ENCODE measurements around the gene PLA2G4E.

The PLA2G4E gene

DNA sequence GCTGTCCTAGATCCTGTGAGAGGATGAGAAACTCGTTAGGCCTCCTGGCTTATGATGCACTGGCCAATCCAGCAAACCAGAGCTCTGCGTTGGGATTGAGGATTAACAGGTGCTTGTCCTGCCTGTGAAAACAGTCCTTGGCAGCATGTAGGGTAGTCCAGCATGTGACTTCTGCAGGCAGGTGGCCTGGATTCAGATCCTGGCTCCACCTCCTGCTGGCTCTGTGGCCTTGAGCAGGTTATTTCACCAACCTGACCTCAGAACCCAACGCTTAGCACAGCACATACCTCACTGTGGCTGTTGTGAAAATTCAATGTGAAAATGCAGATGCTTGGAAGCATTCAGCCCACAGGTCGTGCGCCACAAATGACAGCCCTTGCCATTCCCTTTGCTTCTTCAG lies 40.0 kb upstream of the PLA2G4E start (continued):
- TF ChIP-seq RARB (CRISPR knock-in tag; IDR thresholded peaks at IDR 0.05) (no peak), ZNF8 (CRISPR knock-in tag; IDR thresholded peaks at IDR 0.05) (no peak), OSR1 (CRISPR knock-in tag; IDR thresholded peaks at IDR 0.05) (no peak), ZFP30 (CRISPR knock-in tag; IDR thresholded peaks at IDR 0.05) (no peak), PPARA (CRISPR knock-in tag; IDR thresholded peaks at IDR 0.05; ENCODE audit: borderline replicate concordance) (no peak), CSDC2 (CRISPR knock-in tag; IDR thresholded peaks at IDR 0.05) (no peak), ISL1 (CRISPR knock-in tag; IDR thresholded peaks at IDR 0.05) (no peak), BACH2 (CRISPR knock-in tag; IDR thresholded peaks at IDR 0.05; ENCODE audit: borderline replicate concordance) (no peak), SNAI2 (CRISPR knock-in tag; IDR thresholded peaks at IDR 0.05) (no peak)
- TF ChIP-seq, protein P1, sequence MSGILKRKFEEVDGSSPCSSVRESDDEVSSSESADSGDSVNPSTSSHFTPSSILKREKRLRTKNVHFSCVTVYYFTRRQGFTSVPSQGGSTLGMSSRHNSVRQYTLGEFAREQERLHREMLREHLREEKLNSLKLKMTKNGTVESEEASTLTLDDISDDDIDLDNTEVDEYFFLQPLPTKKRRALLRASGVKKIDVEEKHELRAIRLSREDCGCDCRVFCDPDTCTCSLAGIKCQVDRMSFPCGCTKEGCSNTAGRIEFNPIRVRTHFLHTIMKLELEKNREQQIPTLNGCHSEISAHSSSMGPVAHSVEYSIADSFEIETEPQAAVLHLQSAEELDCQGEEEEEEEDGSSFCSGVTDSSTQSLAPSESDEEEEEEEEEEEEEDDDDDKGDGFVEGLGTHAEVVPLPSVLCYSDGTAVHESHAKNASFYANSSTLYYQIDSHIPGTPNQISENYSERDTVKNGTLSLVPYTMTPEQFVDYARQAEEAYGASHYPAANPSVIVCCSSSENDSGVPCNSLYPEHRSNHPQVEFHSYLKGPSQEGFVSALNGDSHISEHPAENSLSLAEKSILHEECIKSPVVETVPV (CRISPR knock-in tag; IDR thresholded peaks at IDR 0.05), result no peak
- TF ChIP-seq, protein P2, sequence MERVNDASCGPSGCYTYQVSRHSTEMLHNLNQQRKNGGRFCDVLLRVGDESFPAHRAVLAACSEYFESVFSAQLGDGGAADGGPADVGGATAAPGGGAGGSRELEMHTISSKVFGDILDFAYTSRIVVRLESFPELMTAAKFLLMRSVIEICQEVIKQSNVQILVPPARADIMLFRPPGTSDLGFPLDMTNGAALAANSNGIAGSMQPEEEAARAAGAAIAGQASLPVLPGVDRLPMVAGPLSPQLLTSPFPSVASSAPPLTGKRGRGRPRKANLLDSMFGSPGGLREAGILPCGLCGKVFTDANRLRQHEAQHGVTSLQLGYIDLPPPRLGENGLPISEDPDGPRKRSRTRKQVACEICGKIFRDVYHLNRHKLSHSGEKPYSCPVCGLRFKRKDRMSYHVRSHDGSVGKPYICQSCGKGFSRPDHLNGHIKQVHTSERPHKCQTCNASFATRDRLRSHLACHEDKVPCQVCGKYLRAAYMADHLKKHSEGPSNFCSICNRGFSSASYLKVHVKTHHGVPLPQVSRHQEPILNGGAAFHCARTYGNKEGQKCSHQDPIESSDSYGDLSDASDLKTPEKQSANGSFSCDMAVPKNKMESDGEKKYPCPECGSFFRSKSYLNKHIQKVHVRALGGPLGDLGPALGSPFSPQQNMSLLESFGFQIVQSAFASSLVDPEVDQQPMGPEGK (CRISPR knock-in tag; IDR thresholded peaks at IDR 0.05; ENCODE audit: borderline replicate concordance), result no peak

DNA sequence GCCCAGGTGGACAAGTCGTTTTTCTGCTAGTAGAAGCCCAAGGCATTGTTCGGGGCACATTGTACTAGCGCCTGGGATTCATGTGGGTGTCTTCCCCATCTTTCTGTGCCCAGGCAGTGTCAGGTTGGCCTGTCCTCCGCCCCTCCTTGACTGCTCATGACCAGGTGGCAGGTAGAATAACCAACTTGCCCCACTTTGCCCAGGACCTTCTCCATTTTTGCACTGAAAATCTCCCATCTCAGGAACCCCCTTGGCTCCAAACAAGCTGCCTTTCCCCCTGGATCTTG lies 39.6 kb upstream of the PLA2G4E start:
- TF ChIP-seq RARB (CRISPR knock-in tag; IDR thresholded peaks at IDR 0.05), result no peak
- TF ChIP-seq ESRRG (CRISPR knock-in tag; IDR thresholded peaks at IDR 0.05), result no peak
- TF ChIP-seq TCF4 (CRISPR knock-in tag; IDR thresholded peaks at IDR 0.05; ENCODE audit: borderline replicate concordance), result no peak
- TF ChIP-seq GLIS3 (CRISPR knock-in tag; IDR thresholded peaks at IDR 0.05), result no peak
- TF ChIP-seq, protein P1 (CRISPR knock-in tag; IDR thresholded peaks at IDR 0.05), result no peak
- TF ChIP-seq, protein P3, sequence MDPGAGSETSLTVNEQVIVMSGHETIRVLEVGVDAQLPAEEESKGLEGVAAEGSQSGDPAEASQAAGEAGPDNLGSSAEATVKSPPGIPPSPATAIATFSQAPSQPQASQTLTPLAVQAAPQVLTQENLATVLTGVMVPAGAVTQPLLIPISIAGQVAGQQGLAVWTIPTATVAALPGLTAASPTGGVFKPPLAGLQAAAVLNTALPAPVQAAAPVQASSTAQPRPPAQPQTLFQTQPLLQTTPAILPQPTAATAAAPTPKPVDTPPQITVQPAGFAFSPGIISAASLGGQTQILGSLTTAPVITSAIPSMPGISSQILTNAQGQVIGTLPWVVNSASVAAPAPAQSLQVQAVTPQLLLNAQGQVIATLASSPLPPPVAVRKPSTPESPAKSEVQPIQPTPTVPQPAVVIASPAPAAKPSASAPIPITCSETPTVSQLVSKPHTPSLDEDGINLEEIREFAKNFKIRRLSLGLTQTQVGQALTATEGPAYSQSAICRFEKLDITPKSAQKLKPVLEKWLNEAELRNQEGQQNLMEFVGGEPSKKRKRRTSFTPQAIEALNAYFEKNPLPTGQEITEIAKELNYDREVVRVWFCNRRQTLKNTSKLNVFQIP (CRISPR knock-in tag; IDR thresholded peaks at IDR 0.05; ENCODE audit: borderline replicate concordance, low read depth), result no peak
- no peak for TF ChIP-seq OSR1 (CRISPR knock-in tag; IDR thresholded peaks at IDR 0.05)
- no peak for TF ChIP-seq ZNF8 (CRISPR knock-in tag; IDR thresholded peaks at IDR 0.05)
- TF ChIP-seq ZNF565 (CRISPR knock-in tag; conservative IDR thresholded peaks at IDR 0.05; ENCODE audit: low read depth), result no peak
- no peak for TF ChIP-seq ARNTL (CRISPR knock-in tag; IDR thresholded peaks at IDR 0.05; ENCODE audit: borderline replicate concordance, low read depth)
- TF ChIP-seq ISL1 (CRISPR knock-in tag; IDR thresholded peaks at IDR 0.05), result no peak
- TF ChIP-seq SNAI2 (CRISPR knock-in tag; IDR thresholded peaks at IDR 0.05), result no peak
- TF ChIP-seq BACH2 (CRISPR knock-in tag; IDR thresholded peaks at IDR 0.05; ENCODE audit: borderline replicate concordance), result no peak
- TF ChIP-seq, protein P4, sequence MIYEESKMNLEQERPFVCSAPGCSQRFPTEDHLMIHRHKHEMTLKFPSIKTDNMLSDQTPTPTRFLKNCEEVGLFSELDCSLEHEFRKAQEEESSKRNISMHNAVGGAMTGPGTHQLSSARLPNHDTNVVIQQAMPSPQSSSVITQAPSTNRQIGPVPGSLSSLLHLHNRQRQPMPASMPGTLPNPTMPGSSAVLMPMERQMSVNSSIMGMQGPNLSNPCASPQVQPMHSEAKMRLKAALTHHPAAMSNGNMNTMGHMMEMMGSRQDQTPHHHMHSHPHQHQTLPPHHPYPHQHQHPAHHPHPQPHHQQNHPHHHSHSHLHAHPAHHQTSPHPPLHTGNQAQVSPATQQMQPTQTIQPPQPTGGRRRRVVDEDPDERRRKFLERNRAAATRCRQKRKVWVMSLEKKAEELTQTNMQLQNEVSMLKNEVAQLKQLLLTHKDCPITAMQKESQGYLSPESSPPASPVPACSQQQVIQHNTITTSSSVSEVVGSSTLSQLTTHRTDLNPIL (CRISPR knock-in tag; IDR thresholded peaks at IDR 0.05; ENCODE audit: low read depth), result no peak
- no peak for ATAC-seq

DNA sequence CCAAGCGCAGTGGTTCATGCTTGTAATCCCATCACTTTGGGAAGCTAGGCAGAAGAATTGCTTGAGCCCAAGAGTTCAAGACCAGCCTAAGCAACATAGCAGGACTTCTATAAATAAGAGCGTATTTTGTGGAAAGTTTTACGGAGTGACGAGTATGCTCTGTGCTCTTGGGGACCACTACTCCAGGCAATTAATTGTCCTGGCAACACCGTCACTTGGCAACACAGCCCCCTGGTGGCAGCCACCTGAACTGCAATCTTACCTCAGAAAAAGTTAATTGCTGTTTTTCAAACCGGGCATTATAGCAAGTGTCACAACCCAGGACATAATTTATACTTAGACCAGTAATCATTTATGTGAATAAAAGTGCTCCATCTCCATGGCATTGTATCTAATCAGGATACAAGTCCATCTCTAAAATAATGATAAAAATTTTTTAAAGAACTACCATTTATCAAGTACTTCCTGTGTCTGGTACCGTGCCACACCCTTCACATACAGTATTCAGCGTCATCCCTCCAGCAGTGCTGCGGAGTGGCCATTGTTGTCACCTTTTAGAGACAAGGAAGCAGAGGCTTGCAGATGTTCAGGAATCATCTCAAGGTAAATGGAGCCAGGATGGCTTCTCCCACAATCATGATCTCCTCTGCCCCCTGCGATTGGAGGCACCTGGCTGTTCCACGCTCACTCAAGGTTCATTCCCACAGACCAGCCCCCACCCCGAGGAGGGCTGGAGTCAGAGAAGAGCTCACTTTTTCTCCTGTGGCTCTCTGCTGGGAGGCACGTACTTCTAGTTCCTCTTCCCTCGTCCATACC lies 39.0 kb upstream of the PLA2G4E start:
- TF ChIP-seq, protein P4 (CRISPR knock-in tag; IDR thresholded peaks at IDR 0.05; ENCODE audit: low read depth), result no peak
- TF ChIP-seq CSDC2 (CRISPR knock-in tag; IDR thresholded peaks at IDR 0.05) (no peak), ESRRG (CRISPR knock-in tag; IDR thresholded peaks at IDR 0.05) (no peak), ISL1 (CRISPR knock-in tag; IDR thresholded peaks at IDR 0.05) (no peak), TOX (CRISPR knock-in tag; IDR thresholded peaks at IDR 0.05; ENCODE audit: borderline replicate concordance) (no peak), ZNF70 (CRISPR knock-in tag; IDR thresholded peaks at IDR 0.05) (no peak), RARB (CRISPR knock-in tag; IDR thresholded peaks at IDR 0.05) (no peak), ZFP30 (CRISPR knock-in tag; IDR thresholded peaks at IDR 0.05) (no peak), ZC3H10 (CRISPR knock-in tag; IDR thresholded peaks at IDR 0.05) (no peak)
- TF ChIP-seq, protein P2 (CRISPR knock-in tag; IDR thresholded peaks at IDR 0.05; ENCODE audit: borderline replicate concordance), result no peak
- TF ChIP-seq, protein P1 (CRISPR knock-in tag; IDR thresholded peaks at IDR 0.05), result no peak
- no peak for ATAC-seq
